Measurements from ENCODE around the gene MAPK4.

Gene MAPK4

DNA sequence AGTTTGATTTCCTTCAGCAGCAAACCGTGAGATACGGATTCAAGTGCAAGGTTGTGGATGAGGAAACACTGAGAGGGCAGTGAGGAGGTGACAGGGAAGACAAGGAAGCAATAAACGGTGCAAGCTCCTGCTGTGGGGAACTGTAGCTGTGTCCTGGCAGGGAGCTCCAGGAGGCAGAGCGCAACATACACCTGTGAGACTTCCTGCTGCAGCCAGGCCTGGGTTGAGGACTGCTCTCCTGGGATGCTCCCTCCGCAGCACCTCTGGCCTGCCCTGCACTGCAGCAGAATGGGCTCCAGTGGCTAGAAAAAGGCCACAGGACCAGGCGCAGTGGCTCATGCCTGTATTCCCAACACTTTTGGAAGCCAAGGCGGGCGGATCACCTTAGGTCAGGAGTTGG, 174.5 kb downstream of the MAPK4 start:
- no peak overlapping the region for H3K4me3 ChIP-seq (ENCODE audit: low read length in 2 of 2)
- no peak overlapping the region for H3K9ac ChIP-seq (ENCODE audit: low read length in 2 of 2)
- H3K27ac ChIP-seq (ENCODE audit: low read length): no peak overlapping the region
- H3K4me1 ChIP-seq (ENCODE audit: control insufficient read depth, insufficient read depth, low read length): no peaks in the 10 kb centered on the region
- no peaks in the 10 kb centered on the region for H3K9me3 ChIP-seq (ENCODE audit: control insufficient read depth in 2 of 2, low read length in 2 of 2)
- no peaks in the 10 kb centered on the region for H3K27me3 ChIP-seq (ENCODE audit: control insufficient read depth in 1 of 2, insufficient read depth in 2 of 2, low read length in 2 of 2)
- peaks cover 0 to 5% of the 10 kb centered on the region in 2 donors for H3K36me3 ChIP-seq (ENCODE audit: control insufficient read depth in 2 of 2, insufficient read depth in 2 of 2, low read length in 2 of 2)

DNA sequence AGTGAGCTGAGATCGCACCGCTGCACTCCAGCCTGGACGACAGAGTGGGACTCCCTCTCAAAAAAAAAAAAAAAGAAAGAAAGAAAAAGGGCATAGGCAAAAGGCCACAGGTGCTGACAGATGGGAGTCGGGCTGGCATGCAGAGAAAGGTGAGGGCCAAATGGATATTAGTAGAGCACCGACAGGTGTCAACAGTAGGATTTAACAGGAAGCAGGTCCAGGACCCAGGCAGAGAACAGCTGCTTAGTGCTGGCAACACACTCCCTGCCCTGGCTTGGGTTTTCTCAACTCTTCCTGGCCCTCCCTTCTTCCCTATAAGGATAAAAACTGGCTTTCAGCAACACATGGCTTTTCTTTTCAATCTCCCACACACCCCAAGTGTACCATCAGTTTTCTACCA, 175.0 kb downstream of the MAPK4 start:
- H3K9me3 ChIP-seq (ENCODE audit: control insufficient read depth in 2 of 2, low read length in 2 of 2): no peaks in the 10 kb centered on the region
- no peaks in the 10 kb centered on the region for H3K4me1 ChIP-seq (ENCODE audit: control insufficient read depth, insufficient read depth, low read length)
- no peaks in the 10 kb centered on the region for H3K27me3 ChIP-seq (ENCODE audit: control insufficient read depth in 1 of 2, insufficient read depth in 2 of 2, low read length in 2 of 2)
- no peak overlapping the region for H3K9ac ChIP-seq (ENCODE audit: low read length in 2 of 2)
- H3K36me3 ChIP-seq (ENCODE audit: control insufficient read depth in 2 of 2, insufficient read depth in 2 of 2, low read length in 2 of 2): peaks cover 0 to 5% of the 10 kb centered on the region in 2 donors
- H3K4me3 ChIP-seq (ENCODE audit: low read length in 2 of 2): no peak overlapping the region
- no peak overlapping the region for H3K27ac ChIP-seq (ENCODE audit: low read length)

DNA sequence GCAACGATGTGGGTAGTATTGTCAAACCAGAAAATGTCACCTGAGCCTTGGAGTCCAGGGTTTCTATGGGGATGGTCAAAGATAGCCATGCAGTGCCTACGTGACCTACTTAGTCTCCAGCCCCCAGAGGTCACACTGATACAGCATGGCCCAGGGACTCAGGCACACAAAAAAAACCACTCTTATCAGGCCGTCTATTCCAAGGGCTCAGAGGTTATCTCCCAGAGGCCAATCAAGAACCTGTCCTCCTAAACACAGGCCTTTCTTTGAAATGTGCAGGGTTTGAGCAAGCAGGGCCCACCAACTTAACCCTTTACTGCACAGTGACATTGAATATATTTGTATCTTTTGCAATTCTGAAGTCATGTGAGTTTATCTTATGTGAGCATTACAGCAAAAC, 177.2 kb downstream of the MAPK4 start:
- H3K4me3 ChIP-seq (ENCODE audit: low read length in 2 of 2): no peak overlapping the region
- no peaks in the 10 kb centered on the region for H3K36me3 ChIP-seq (ENCODE audit: control insufficient read depth in 2 of 2, insufficient read depth in 2 of 2, low read length in 2 of 2)
- no peaks in the 10 kb centered on the region for H3K27me3 ChIP-seq (ENCODE audit: control insufficient read depth in 1 of 2, insufficient read depth in 2 of 2, low read length in 2 of 2)
- no peaks in the 10 kb centered on the region for H3K9me3 ChIP-seq (ENCODE audit: control insufficient read depth in 2 of 2, low read length in 2 of 2)
- H3K4me1 ChIP-seq (ENCODE audit: control insufficient read depth, insufficient read depth, low read length): no peaks in the 10 kb centered on the region
- H3K27ac ChIP-seq (ENCODE audit: low read length): no peak overlapping the region
- no peak overlapping the region for H3K9ac ChIP-seq (ENCODE audit: low read length in 2 of 2)

- Histone ChIP-seq H3K9ac (ENCODE audit: low read length in 2 of 2) (no peak overlapping the region), H3K27ac (ENCODE audit: low read length) (no peak overlapping the region), H3K4me1 (ENCODE audit: control insufficient read depth, insufficient read depth, low read length) (no peaks in the 10 kb centered on the region), H3K9me3 (ENCODE audit: control insufficient read depth in 2 of 2, low read length in 2 of 2) (peaks cover 2 to 5% of the 10 kb centered on the region in 2 donors), H3K27me3 (ENCODE audit: control insufficient read depth in 1 of 2, insufficient read depth in 2 of 2, low read length in 2 of 2) (no peaks in the 10 kb centered on the region), H3K4me3 (ENCODE audit: low read length in 2 of 2) (no peak overlapping the region), H3K36me3 (ENCODE audit: control insufficient read depth in 2 of 2, insufficient read depth in 2 of 2, low read length in 2 of 2) (no peaks in the 10 kb centered on the region)
Observed at GRCh38 chr18:50738098-50738757, 178.3 kb downstream of the MAPK4 start.

DNA sequence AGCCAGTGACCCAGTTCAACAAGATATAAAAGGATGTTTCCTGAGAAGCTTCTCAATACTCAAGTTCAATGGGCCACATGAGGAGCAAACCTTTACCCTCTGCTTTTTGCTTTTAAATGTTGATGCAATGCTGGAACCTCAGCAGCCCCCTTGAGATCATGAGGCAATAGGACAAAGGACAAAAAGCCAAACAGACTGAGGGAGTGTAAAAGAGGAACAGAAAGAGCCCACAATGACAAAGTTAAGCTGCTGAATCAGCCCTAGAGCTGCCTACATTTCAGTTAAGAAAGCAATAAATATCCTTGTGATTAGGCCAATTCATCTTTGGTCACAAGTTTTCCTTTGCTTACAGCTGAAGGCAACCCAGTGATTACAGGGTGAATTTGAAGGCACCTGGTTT, 183.1 kb downstream of the MAPK4 start:
- Histone ChIP-seq H3K9me3 (ENCODE audit: control insufficient read depth in 2 of 2, low read length in 2 of 2) (peaks cover 13 to 14% of the 10 kb centered on the region in 2 donors), H3K4me1 (ENCODE audit: control insufficient read depth, insufficient read depth, low read length) (no peaks in the 10 kb centered on the region), H3K9ac (ENCODE audit: low read length in 2 of 2) (no peak overlapping the region), H3K27me3 (ENCODE audit: control insufficient read depth in 1 of 2, insufficient read depth in 2 of 2, low read length in 2 of 2) (no peaks in the 10 kb centered on the region), H3K4me3 (ENCODE audit: low read length in 2 of 2) (no peak overlapping the region), H3K27ac (ENCODE audit: low read length) (no peak overlapping the region), H3K36me3 (ENCODE audit: control insufficient read depth in 2 of 2, insufficient read depth in 2 of 2, low read length in 2 of 2) (no peaks in the 10 kb centered on the region)

DNA sequence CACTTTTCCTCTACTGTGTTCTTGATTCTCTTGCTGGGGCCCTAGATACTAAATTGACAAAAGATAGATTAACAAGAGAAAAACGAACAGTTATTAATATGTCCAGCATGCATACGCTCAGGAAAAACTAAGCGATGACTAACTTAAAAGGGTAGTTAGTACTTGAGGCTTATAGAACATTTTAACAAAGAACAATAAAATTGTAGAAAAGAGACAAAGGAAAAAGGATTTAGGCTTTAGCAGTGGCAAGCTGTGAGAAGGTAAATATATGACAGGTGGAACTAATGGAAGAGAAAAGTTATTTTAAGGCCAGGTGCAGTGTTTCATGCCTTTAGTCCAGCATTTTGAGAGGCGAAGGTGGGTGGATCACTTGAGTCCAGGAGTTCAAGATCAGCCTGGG, 184.4 kb downstream of the MAPK4 start:
- Histone ChIP-seq H3K27ac (ENCODE audit: low read length) (no peak overlapping the region), H3K9ac (ENCODE audit: low read length in 2 of 2) (no peak overlapping the region), H3K27me3 (ENCODE audit: control insufficient read depth in 1 of 2, insufficient read depth in 2 of 2, low read length in 2 of 2) (no peaks in the 10 kb centered on the region), H3K9me3 (ENCODE audit: control insufficient read depth in 2 of 2, low read length in 2 of 2) (peaks cover 14 to 16% of the 10 kb centered on the region in 2 donors), H3K4me3 (ENCODE audit: low read length in 2 of 2) (no peak overlapping the region), H3K4me1 (ENCODE audit: control insufficient read depth, insufficient read depth, low read length) (no peaks in the 10 kb centered on the region), H3K36me3 (ENCODE audit: control insufficient read depth in 2 of 2, insufficient read depth in 2 of 2, low read length in 2 of 2) (no peaks in the 10 kb centered on the region)

GRCh38 chr18:50745945-50746344, 186.1 kb downstream of the MAPK4 start:
- peaks cover 14 to 17% of the 10 kb centered on the region in 2 donors for H3K9me3 ChIP-seq (ENCODE audit: control insufficient read depth in 2 of 2, low read length in 2 of 2)
- H3K27ac ChIP-seq (ENCODE audit: low read length): no peak overlapping the region
- H3K9ac ChIP-seq (ENCODE audit: low read length in 2 of 2): no peak overlapping the region
- H3K27me3 ChIP-seq (ENCODE audit: control insufficient read depth in 1 of 2, insufficient read depth in 2 of 2, low read length in 2 of 2): peaks cover 0 to 2% of the 10 kb centered on the region in 2 donors
- no peaks in the 10 kb centered on the region for H3K36me3 ChIP-seq (ENCODE audit: control insufficient read depth in 2 of 2, insufficient read depth in 2 of 2, low read length in 2 of 2)
- H3K4me1 ChIP-seq (ENCODE audit: control insufficient read depth, insufficient read depth, low read length): no peaks in the 10 kb centered on the region
- H3K4me3 ChIP-seq (ENCODE audit: low read length in 2 of 2): no peak overlapping the region

DNA sequence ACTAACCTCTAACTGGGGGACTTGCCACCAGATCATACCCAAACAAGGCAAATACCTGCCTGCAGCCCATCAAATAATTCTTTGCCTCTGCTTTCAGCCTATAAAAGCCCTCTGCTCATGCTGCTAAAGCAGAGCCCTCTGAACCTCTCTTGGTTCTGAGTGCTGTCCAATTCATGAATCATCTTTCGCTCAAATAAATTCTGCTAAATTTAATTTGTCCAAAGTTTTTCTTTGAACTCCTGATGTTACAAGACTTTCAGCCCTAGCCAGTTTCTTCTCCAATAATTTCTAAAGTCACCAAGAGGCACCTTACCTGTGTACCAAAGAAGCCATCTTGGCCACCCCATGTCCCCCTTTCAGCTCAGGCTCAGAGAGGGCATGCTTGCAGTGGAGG, 188.0 kb downstream of the MAPK4 start:
- Histone ChIP-seq H3K4me1 (ENCODE audit: control insufficient read depth, insufficient read depth, low read length) (no peaks in the 10 kb centered on the region), H3K36me3 (ENCODE audit: control insufficient read depth in 2 of 2, insufficient read depth in 2 of 2, low read length in 2 of 2) (no peaks in the 10 kb centered on the region), H3K27ac (ENCODE audit: low read length) (no peak overlapping the region), H3K27me3 (ENCODE audit: control insufficient read depth in 1 of 2, insufficient read depth in 2 of 2, low read length in 2 of 2) (peaks cover 2 to 4% of the 10 kb centered on the region in 2 donors), H3K9ac (ENCODE audit: low read length in 2 of 2) (no peak overlapping the region), H3K9me3 (ENCODE audit: control insufficient read depth in 2 of 2, low read length in 2 of 2) (peaks cover 12 to 21% of the 10 kb centered on the region in 2 donors), H3K4me3 (ENCODE audit: low read length in 2 of 2) (no peak overlapping the region)

DNA sequence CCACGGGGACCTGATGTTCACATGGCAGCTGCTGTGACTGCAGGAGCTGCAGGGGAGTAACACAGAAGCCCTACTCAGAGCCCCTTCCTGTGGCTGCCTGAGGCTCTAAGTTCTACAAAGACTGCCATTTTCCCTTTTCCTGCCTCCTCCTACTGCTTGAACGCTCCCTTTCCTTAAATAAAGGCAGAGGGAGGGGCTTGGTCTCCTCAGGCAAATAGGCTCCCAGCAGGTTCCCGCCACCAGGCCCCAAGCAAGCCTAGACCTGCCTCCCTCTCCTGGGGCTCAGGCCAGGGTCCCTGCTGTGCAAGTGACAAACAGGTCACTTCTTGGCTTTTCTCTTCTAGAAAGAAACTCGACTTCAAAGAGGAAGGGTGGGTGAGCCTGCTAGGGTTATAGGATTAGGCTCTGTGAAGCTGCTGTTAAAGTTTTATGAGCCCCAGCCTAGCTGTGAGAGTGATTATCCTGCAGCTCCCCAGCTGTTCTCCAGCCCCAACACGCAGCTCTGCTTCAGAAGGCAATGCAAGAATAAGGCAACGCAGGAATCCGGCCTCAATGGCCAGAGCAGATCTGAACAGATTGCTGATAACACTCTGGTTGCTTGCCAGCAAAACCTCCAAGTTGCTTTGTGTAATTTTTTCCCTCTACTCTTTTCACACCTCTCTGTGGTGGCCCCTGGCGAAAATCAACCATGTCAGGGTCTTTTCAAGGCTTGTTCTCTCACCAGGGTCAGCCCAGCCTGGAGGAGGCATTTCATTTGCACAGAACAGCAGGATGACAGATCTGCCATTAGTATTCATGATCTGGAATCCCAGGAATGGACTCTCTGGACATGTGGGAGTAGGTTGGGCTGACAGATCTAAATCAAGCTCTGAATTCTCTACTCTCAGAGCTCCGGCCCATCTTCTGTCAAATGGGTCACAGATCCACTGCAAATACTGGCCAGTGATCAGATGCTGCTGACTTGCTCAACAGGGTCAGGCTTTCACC, 188.6 kb downstream of the MAPK4 start:
- no peaks in the 10 kb centered on the region for H3K4me1 ChIP-seq (ENCODE audit: control insufficient read depth, insufficient read depth, low read length)
- peaks cover 6 to 17% of the 10 kb centered on the region in 2 donors for H3K9me3 ChIP-seq (ENCODE audit: control insufficient read depth in 2 of 2, low read length in 2 of 2)
- H3K4me3 ChIP-seq (ENCODE audit: low read length in 2 of 2): no peak overlapping the region
- peaks cover 2 to 4% of the 10 kb centered on the region in 2 donors for H3K27me3 ChIP-seq (ENCODE audit: control insufficient read depth in 1 of 2, insufficient read depth in 2 of 2, low read length in 2 of 2)
- H3K27ac ChIP-seq (ENCODE audit: low read length): no peak overlapping the region
- H3K9ac ChIP-seq (ENCODE audit: low read length in 2 of 2): no peak overlapping the region
- H3K36me3 ChIP-seq (ENCODE audit: control insufficient read depth in 2 of 2, insufficient read depth in 2 of 2, low read length in 2 of 2): no peaks in the 10 kb centered on the region

- no peak overlapping the region for H3K27ac ChIP-seq (ENCODE audit: low read length)
- H3K36me3 ChIP-seq (ENCODE audit: control insufficient read depth in 2 of 2, insufficient read depth in 2 of 2, low read length in 2 of 2): no peaks in the 10 kb centered on the region
- H3K4me1 ChIP-seq (ENCODE audit: control insufficient read depth, insufficient read depth, low read length): no peaks in the 10 kb centered on the region
- peaks cover 2 to 4% of the 10 kb centered on the region in 2 donors for H3K27me3 ChIP-seq (ENCODE audit: control insufficient read depth in 1 of 2, insufficient read depth in 2 of 2, low read length in 2 of 2)
- no peak overlapping the region for H3K4me3 ChIP-seq (ENCODE audit: low read length in 2 of 2)
- no peak overlapping the region for H3K9ac ChIP-seq (ENCODE audit: low read length in 2 of 2)
- H3K9me3 ChIP-seq (ENCODE audit: control insufficient read depth in 2 of 2, low read length in 2 of 2): peaks cover 6 to 10% of the 10 kb centered on the region in 2 donors
Observed at GRCh38 chr18:50749421-50749820, 189.5 kb downstream of the MAPK4 start.
